Measurements from ENCODE around the gene CMIP.

DNA sequence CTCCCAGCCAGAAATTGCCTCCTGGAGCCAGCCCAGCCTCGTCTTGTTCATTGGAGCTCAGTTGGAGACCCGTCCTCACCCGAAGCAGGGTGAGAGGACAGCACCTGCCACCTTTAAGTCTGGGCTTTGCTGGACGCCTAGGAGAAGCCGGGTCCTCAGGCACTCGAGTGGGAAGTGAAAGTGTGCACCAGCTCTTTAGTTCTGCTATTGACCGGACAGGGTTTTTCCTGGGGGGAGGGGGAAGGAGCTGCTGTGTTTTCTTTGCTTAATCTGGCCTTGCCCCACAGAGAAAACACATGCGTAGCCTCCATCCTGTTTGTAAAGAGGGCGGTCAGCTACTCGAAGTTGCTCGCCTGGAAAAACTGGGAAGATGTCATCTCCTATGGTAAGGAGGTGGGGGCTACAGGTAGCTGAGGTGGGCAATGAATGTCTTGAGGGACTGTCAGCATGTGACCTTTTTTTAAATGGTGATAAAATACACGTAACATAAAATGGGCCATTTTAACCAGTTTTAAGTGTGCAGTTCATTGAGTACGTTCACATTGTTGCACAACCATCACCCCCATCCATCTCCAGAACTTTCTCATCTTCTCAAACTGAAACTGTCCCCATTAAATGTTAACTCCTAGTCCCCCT lies 34.4 kb downstream of the CMIP start:
- TF ChIP-seq POLR2A (IDR thresholded peaks at IDR 0.05) (no peak), POLR2AphosphoS5 (IDR thresholded peaks at IDR 0.05) (peak; percentile 78)
- TF ChIP-seq, protein P1, sequence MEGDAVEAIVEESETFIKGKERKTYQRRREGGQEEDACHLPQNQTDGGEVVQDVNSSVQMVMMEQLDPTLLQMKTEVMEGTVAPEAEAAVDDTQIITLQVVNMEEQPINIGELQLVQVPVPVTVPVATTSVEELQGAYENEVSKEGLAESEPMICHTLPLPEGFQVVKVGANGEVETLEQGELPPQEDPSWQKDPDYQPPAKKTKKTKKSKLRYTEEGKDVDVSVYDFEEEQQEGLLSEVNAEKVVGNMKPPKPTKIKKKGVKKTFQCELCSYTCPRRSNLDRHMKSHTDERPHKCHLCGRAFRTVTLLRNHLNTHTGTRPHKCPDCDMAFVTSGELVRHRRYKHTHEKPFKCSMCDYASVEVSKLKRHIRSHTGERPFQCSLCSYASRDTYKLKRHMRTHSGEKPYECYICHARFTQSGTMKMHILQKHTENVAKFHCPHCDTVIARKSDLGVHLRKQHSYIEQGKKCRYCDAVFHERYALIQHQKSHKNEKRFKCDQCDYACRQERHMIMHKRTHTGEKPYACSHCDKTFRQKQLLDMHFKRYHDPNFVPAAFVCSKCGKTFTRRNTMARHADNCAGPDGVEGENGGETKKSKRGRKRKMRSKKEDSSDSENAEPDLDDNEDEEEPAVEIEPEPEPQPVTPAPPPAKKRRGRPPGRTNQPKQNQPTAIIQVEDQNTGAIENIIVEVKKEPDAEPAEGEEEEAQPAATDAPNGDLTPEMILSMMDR (IDR thresholded peaks at IDR 0.05) = no peak

Data from prostate gland (tissue), 2 donors.